ENCODE data around the gene COMT.
"Not testable (repeated sequence)": the region's sequence is repeated elsewhere in the genome, so short reads cannot be mapped to it uniquely, and the experiment has no call there.

DNA sequence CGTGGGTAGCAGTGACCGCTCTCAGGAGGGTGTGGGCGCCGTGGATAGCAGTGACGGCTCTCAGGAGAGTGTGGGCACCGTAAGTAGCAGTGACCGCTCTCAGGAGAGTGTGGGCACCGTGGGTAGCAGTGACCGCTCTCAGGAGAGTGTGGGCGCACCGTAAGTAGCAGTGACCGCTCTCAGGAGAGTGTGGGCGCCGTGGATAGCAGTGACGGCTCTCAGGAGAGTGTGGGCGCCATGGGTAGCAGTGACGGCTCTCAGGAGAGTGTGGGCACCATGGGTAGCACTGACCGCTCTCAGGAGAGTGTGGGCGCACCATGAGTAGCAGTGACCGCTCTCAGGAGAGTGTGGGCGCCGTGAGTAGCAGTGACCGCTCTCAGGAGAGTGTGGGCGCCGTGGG is 34.7 kb upstream of the COMT start:
- TF ChIP-seq, protein P1, sequence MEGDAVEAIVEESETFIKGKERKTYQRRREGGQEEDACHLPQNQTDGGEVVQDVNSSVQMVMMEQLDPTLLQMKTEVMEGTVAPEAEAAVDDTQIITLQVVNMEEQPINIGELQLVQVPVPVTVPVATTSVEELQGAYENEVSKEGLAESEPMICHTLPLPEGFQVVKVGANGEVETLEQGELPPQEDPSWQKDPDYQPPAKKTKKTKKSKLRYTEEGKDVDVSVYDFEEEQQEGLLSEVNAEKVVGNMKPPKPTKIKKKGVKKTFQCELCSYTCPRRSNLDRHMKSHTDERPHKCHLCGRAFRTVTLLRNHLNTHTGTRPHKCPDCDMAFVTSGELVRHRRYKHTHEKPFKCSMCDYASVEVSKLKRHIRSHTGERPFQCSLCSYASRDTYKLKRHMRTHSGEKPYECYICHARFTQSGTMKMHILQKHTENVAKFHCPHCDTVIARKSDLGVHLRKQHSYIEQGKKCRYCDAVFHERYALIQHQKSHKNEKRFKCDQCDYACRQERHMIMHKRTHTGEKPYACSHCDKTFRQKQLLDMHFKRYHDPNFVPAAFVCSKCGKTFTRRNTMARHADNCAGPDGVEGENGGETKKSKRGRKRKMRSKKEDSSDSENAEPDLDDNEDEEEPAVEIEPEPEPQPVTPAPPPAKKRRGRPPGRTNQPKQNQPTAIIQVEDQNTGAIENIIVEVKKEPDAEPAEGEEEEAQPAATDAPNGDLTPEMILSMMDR (conservative IDR thresholded peaks at IDR 0.05; ENCODE audit: low read length) = not testable (repeated sequence)
- not testable (repeated sequence) for TF ChIP-seq EZH2phosphoT487 (IDR thresholded peaks at IDR 0.05; ENCODE audit: borderline replicate concordance, low read depth, low read length)
